Loucy (cell line): ENCODE results near the gene MRGPRE.
"Not testable (repeated sequence)": the region's sequence is repeated elsewhere in the genome, so short reads cannot be mapped to it uniquely, and the experiment has no call there.

ENCODE experiments used
- EZH2phosphoT487 ChIP-seq: fragments of 200-600 bp; IDR thresholded peaks from 2 replicates; pipeline ENCODE4 v1.6.1; 2018; ENCODE audit warnings: antibody characterized with exemption, mild to moderate bottlenecking, moderate library complexity, borderline replicate concordance
- TF ChIP-seq, protein P1 (sequence below): fragments of 200-600 bp; sonication (generic); conservative IDR thresholded peaks from 2 replicates; pipeline ENCODE4 v1.5.1; 2014; ENCODE audit warnings: mild to moderate bottlenecking, antibody characterized with exemption, low read length

DNA sequence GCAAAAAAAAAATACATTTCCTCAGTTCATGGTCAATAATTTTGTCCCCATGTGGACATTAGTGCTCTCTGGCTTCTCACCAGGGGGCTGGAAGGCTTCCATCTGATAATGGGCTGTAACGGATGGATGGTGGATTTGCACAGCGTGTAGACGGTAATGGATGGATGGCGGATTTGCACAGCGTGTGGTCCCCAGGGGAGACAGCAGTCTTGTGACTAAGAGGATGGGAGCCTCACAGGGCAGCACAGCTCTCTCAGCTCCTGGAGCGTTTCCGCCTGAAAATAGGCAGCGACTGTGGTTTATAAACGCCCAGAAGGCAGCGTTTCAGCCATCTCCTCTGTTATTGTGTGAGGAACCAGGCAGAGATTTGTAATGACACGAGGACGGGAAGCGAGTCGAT, 22.6 kb upstream of the MRGPRE start:
- TF ChIP-seq, protein P1, sequence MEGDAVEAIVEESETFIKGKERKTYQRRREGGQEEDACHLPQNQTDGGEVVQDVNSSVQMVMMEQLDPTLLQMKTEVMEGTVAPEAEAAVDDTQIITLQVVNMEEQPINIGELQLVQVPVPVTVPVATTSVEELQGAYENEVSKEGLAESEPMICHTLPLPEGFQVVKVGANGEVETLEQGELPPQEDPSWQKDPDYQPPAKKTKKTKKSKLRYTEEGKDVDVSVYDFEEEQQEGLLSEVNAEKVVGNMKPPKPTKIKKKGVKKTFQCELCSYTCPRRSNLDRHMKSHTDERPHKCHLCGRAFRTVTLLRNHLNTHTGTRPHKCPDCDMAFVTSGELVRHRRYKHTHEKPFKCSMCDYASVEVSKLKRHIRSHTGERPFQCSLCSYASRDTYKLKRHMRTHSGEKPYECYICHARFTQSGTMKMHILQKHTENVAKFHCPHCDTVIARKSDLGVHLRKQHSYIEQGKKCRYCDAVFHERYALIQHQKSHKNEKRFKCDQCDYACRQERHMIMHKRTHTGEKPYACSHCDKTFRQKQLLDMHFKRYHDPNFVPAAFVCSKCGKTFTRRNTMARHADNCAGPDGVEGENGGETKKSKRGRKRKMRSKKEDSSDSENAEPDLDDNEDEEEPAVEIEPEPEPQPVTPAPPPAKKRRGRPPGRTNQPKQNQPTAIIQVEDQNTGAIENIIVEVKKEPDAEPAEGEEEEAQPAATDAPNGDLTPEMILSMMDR, result not testable (repeated sequence)
- TF ChIP-seq EZH2phosphoT487, result not testable (repeated sequence)
